ENCODE measurements around the gene KCTD15. TPM values are rescaled to one million over a fixed set of nuclear protein-coding genes. Genes with fewer than 3 reads are reported as not detected.
A peak's percentile ranks its signal among the peaks of the same experiment; 100 is the strongest.

KCTD15 gene
- 6.3 and 28.2 TPM in 2 replicates for total RNA-seq

GRCh38 chr19:33796164-33796875 lies at the start of gene KCTD15:
KCTD15 (plus strand) TSS chr19:33796870; CDS start chr19:33800455, 3,585 bp downstream.
- no peak for DNase-seq (ENCODE audit: low read depth)

- no peak for DNase-seq (ENCODE audit: low read depth)
Observed at GRCh38 chr19:33747273-33747672, 49.4 kb upstream of the KCTD15 start.

- no peak for DNase-seq (ENCODE audit: low read depth)
Observed at GRCh38 chr19:33748231-33748630, 48.4 kb upstream of the KCTD15 start.

GRCh38 chr19:33749016-33749415 lies 47.7 kb upstream of the KCTD15 start:
- DNase-seq (ENCODE audit: low read depth) = no peak

GRCh38 chr19:33749619-33750175 lies 47.0 kb upstream of the KCTD15 start:
- DNase-seq (ENCODE audit: low read depth) = no peak

- DNase-seq (ENCODE audit: low read depth) = no peak
Observed at GRCh38 chr19:33750587-33751435, 45.9 kb upstream of the KCTD15 start.

- DNase-seq (ENCODE audit: low read depth) = no peak
Observed at GRCh38 chr19:33751436-33751770, 45.3 kb upstream of the KCTD15 start.

- DNase-seq (ENCODE audit: low read depth) = no peak
Observed at GRCh38 chr19:33752018-33752800, 44.5 kb upstream of the KCTD15 start.

- no peak for DNase-seq (ENCODE audit: low read depth)
Observed at GRCh38 chr19:33752945-33753344, 43.7 kb upstream of the KCTD15 start.

GRCh38 chr19:33754361-33754760 lies 42.3 kb upstream of the KCTD15 start:
- no peak for DNase-seq (ENCODE audit: low read depth)

GRCh38 chr19:33755099-33756035 lies 41.3 kb upstream of the KCTD15 start:
- no peak for DNase-seq (ENCODE audit: low read depth)

- DNase-seq (ENCODE audit: low read depth) = no peak
Observed at GRCh38 chr19:33756177-33756576, 40.5 kb upstream of the KCTD15 start.

- DNase-seq (ENCODE audit: low read depth) = peak; percentile 75
Observed at GRCh38 chr19:33758541-33759013, 38.1 kb upstream of the KCTD15 start.

GRCh38 chr19:33759356-33759755 lies 37.3 kb upstream of the KCTD15 start:
- DNase-seq (ENCODE audit: low read depth) = no peak

GRCh38 chr19:33763633-33764371 lies 32.9 kb upstream of the KCTD15 start:
- no peak for DNase-seq (ENCODE audit: low read depth)

GRCh38 chr19:33766623-33767022 lies 30.0 kb upstream of the KCTD15 start:
- no peak for DNase-seq (ENCODE audit: low read depth)

GRCh38 chr19:33767898-33768413 lies 28.7 kb upstream of the KCTD15 start:
- DNase-seq (ENCODE audit: low read depth) = no peak

GRCh38 chr19:33769208-33769607 lies 27.5 kb upstream of the KCTD15 start:
- no peak for DNase-seq (ENCODE audit: low read depth)

- no peak for DNase-seq (ENCODE audit: low read depth)
Observed at GRCh38 chr19:33770107-33770506, 26.6 kb upstream of the KCTD15 start.
